UCSD-AML1 (cell line): Measurements from ENCODE around the gene ZSWIM3.

Experiments used
- DNase-seq: peaks from one replicate; lab custom pipeline; 2025; ENCODE audit not compliant: unreplicated experiment; lab: John Stamatoyannopoulos, UW

The ZSWIM3 gene

GRCh38 chr20:45832619-45833018, 24.8 kb upstream of the ZSWIM3 start:
- DNase-seq = no peak

- DNase-seq = peak; percentile 55
These were observed 24.2 kb upstream of the ZSWIM3 start, which contains the start of gene SNX21 for GRCh38 chr20:45833030-45833882. Gene SNX21 (plus strand): TSS chr20:45833799. CDS start chr20:45833920, 121 bp downstream.

DNA sequence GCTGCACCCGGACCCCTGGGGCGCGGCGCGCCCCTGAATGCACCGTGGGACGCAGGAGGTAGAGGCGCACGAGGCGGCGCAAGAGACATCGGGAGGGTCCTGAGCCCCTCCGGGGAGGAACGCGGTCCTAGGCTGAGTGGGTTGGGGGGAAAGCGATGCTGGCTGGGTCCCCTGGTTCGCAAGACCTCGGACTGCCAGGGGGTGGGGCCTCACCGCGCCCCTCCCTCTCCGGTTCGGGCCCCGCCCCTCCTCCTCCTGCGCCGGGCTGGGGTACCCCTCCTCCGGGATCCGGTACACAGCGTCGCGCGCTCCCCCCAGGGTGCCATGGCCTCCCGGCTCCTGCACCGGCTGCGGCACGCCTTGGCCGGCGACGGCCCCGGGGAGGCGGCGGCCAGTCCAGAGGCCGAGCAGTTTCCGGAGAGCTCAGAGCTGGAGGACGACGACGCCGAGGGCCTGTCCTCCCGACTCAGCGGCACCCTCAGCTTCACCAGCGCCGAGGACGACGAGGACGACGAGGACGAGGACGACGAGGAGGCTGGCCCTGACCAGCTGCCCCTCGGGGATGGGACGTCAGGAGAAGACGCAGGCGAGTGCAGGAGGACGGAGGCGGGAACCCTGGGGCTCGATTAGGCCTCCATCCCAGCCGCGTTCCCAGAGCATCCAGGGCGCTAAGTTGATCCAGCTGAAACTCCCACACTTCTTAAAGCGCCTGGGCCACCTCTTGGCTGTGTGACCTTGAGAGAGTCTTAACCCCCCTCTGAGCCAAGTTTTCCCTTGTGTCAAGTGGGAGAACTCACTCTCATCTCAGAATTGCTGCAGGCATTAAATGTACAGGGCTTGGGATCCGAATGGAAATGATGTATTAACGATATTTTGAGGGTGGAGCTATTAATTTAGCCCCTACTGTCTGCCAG, 23.3 kb upstream of the ZSWIM3 start:
- no peak for DNase-seq

DNA sequence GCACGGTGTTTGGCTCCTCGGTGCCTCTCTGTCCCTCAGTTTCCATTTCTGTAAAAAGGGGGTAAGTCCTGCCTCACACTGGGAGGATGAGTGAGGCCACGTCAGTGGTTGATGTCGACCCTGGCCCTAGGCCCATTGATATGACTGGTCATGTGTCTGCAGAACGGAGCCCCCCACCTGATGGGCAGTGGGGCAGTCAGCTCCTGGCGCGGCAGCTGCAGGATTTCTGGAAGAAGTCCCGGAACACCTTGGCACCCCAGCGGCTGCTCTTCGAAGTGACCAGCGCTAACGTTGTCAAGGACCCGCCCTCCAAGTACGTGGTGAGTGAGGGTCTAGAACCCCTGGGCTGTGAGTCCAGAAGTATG, 22.6 kb upstream of the ZSWIM3 start:
- DNase-seq = no peak

- DNase-seq = no peak
These were observed 22.1 kb upstream of the ZSWIM3 start for GRCh38 chr20:45835329-45835765.

- DNase-seq = no peak
These were observed 21.6 kb upstream of the ZSWIM3 start for GRCh38 chr20:45835825-45836224.

DNA sequence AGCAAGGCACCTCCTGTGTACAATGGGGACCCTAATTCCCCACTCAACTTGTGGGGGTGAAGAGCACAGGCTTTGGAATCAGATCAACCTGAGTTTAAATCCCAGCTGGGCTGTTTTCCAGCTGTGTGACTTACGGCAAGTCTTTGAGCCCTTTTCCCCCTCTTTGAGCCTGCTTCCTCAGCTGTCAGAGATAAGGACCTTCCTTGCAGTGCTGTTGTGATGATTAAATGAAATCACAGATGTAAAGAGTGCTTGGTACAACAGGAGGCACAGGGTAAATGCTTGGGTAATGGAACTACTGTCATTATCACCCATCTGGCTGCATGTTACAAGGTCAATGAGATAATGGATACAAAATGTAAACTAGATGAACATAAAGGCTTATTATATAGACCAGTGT, 20.6 kb upstream of the ZSWIM3 start:
- no peak for DNase-seq

GRCh38 chr20:45840700-45841198, 16.7 kb upstream of the ZSWIM3 start:
- DNase-seq = no peak

DNA sequence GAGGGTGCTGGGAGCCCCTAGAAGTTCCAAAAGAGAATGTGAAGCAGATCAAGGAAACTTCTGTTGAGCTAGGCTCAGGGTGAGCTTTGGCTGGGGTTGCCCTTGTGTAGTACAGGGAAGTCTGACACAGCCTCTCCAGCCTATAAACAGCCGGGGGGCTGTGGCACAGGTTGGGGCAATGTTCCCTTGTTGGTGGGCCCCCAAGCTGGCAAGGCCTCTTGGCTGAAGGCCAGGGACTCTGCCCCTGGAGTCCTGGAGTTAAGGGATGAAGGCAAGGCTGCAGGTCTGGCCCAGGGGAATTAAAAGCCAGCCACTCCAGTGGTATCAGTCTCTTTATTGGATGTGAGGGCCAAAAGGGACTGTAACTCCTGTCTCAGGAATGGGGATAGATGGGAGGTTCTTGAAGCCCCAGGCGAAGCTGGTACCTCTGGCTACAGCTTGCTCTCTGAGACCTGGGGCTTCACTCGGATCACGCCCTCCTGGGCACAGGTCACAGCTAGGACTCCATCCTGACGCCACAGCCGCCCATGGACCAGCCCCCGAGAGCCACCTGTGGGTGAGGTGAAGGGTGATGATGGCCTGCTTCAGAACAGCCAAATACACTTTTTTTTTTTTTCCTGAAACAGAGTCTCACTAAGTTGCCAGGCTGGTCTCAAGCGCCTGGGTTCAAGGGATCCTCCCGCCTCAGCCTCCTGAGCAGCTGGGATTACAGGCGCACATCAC, 15.8 kb upstream of the ZSWIM3 start:
- no peak for DNase-seq

- DNase-seq = no peak
These were observed 15.1 kb upstream of the ZSWIM3 start for GRCh38 chr20:45842169-45842812.

DNA sequence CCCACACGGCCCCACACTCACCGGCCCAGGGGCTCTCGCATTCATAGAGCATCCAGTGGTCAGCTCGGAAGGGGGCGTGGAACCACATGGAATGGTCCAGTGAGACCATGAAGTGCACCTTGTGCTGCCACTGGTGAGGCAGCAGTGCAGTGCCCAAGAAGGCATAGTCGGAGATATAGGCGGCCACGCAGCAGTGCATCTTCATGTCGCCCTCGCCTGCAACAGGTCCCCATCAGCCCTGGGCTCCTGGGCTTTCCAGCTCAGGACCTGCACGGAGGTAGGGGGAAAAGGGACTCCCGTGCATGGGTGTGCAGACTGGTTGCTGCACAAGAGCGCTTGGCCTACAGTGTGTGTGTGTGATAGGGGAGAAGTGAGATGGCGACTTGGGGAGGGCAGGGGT, 13.9 kb upstream of the ZSWIM3 start:
- no peak for DNase-seq

DNA sequence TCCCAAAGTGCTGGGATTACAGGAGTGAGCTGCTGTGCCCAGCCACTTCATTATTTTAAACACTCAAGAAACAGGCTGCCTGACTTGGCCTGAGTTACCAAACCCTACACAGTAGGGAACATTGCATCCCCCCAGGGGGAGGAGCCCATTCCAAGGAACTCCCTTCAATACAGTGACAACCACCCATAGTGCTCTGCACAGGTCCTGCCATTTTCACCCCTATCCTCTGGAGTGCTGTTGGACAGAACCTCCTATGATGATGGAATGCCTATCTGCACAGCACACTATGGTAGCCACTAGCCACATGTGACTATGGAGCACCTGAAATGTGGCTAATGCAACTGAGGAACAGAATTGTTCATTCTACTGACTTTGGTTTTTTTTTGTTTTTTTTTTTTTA, 12.0 kb upstream of the ZSWIM3 start:
- no peak for DNase-seq

GRCh38 chr20:45848421-45848820, 9.0 kb upstream of the ZSWIM3 start:
- no peak for DNase-seq

GRCh38 chr20:45848969-45849582, 8.3 kb upstream of the ZSWIM3 start:
- no peak for DNase-seq

- DNase-seq = no peak
These were observed 7.2 kb upstream of the ZSWIM3 start for GRCh38 chr20:45850238-45850637.

DNA sequence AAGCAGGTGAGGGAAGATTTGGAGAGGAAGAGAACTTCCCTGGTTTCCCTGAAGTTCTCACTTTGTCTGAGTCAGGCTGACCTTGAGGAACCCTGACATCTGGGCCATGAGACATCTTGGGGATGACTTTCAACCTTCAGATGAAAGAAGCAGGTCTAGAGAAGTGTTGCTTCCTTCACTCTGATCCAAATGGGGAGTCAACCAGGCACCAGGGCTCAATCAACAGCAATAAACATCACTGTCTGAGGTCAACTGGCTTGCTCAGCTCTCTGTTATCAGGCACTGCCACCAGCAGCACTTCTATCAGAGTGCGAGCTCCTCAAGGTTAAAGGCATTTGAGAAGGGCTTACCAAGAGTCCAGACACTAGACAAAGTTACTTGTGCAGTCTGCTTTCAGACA, 6.5 kb upstream of the ZSWIM3 start:
- no peak for DNase-seq

- DNase-seq = no peak
These were observed 5.9 kb upstream of the ZSWIM3 start for GRCh38 chr20:45851501-45851900.

DNA sequence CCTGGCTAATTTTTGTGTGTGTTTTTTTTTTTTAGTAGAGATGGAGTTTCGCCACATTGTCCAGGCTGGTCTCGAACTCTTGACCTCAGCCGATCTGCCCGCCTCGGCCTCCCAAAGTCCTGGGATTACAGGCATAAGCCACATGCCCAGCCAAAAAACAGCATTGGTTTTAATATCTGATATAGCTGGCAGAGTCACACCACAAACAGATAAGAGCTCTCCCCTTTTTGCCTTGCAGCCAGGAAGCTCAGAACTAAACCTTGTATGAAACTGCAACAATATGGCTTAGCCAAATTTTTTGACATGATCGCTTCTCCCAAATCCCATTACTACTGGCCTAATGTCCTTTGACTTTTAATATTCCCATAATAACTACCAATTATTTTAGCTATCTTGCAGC, 5.1 kb upstream of the ZSWIM3 start:
- no peak for DNase-seq

GRCh38 chr20:45853484-45853883, 3.9 kb upstream of the ZSWIM3 start:
- DNase-seq = no peak

GRCh38 chr20:45857882-45858216, 435 bp downstream of the ZSWIM3 start:
- DNase-seq = no peak
